ENCODE results near the gene EIF2A.

EIF2A gene

GRCh38 chr3:150589759-150590158, 43.2 kb downstream of the EIF2A start:
- no peak for TF ChIP-seq CTCF (IDR thresholded peaks at IDR 0.05)

- TF ChIP-seq CTCF (IDR thresholded peaks at IDR 0.05), result no peak
Observed at GRCh38 chr3:150594150-150594549, 47.6 kb downstream of the EIF2A start.

- TF ChIP-seq CTCF (IDR thresholded peaks at IDR 0.05), result no peak
Observed at GRCh38 chr3:150597646-150598045, 51.1 kb downstream of the EIF2A start.

- TF ChIP-seq CTCF (IDR thresholded peaks at IDR 0.05), result no peak
Observed at GRCh38 chr3:150599611-150600297, 53.2 kb downstream of the EIF2A start.

- TF ChIP-seq CTCF (IDR thresholded peaks at IDR 0.05), result no peak
Observed at GRCh38 chr3:150602426-150603152, 56.0 kb downstream of the EIF2A start.

GRCh38 chr3:150603153-150603979, 56.8 kb downstream of the EIF2A start, which contains the start of gene SELENOT:
Gene SELENOT, plus strand, starts transcription at chr3:150603321. Its CDS starts 42 bp downstream, at chr3:150603363.
- no peak; the same call in 1 of the 2 replicates for TF ChIP-seq CTCF (IDR thresholded peaks at IDR 0.05)

GRCh38 chr3:150603980-150604319, 57.4 kb downstream of the EIF2A start:
- TF ChIP-seq CTCF (IDR thresholded peaks at IDR 0.05), result no peak

Measured in LNCAP (cell line).